ENCODE data around the gene POLR2A. TPM values are rescaled to one million over a fixed set of nuclear protein-coding genes. Genes with fewer than 3 reads are reported as not detected.
"Not testable (repeated sequence)": the region's sequence is repeated elsewhere in the genome, so short reads cannot be mapped to it uniquely, and the experiment has no call there.

Gene POLR2A
- total RNA-seq, 2 donors from 2014 or later, result 83.8 to 100.0 TPM

DNA sequence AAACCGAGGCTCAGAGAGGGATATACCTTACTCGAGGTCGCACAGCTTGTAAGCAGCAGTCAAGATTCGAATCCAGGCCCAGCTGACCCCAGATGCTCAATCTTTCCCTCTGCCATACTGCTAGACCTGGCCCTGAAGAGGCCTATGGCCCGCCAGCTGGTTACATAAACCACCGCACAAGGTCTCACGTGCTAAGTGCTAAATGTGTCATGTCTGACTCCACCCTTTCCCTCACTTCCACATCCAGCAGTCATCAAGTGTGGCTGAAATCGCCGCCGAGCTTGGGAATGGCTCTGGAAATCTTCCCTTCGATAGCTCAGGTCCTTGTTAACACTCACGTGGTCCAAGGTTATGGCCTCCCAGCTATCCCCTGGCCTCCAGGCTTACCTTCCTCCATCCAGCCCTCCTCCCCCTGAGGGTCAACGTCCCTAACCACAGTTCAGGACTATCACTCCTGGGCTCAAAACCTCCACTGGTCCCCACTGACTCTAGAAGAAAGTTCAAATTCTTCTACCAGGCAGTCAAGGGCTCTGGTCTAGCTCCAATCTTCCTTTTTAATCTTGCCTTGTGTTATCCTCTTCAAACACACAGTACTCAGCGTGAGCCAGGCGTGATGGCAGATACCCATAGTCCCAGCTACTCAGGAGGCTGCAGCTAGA, 8.3 kb upstream of the POLR2A start:
- peak in 1 of 2 donors; percentile 49 for DNase-seq
- ATAC-seq, result no peak
- intact Hi-C loops (cut with DNase I, micrococcal nuclease), result no loop called here

DNA sequence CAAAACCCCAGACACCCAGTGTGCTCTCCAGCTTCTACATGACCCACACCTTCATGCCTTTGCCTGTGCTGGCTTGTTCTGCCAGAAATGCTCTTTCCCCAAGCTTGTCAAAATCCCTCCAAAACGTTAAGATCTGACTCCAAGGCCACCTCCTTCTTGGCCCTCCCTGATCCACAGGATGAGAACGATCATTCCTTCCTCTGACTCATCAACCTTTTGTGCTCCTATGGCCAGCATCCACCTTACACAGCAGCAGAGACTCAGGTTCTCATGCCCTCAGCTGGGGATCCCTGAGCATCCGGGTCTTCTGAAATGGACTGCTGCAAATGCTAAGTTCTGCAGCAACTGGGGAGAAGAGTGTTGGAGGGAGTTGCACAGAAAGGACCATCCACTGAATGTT, 7.7 kb upstream of the POLR2A start:
- ATAC-seq (no peak), DNase-seq (no peak)
- intact Hi-C loops (cut with DNase I, micrococcal nuclease), result no loop called here

DNA sequence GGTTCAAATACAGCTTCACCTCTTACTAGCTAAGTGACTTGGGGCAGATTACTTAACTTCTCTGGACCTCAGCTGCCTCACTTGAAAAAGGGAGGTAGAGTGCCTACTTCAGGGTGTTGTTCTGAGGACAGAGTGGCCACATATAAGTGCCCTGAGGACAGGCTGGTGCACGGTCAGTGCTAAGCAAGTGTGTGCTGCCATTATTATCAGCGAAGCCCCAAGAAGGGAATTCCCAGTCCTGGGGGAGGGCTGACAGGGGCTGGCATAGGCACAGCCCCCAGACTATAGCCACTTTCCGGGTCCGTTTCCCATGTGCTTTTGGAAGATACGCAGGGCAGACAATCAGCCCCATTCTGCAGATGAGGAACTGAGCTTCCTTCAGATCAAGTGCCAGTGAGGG, 7.2 kb upstream of the POLR2A start:
- no peak for DNase-seq
- intact Hi-C loops (cut with DNase I, micrococcal nuclease), result no loop called here
- no peak for ATAC-seq

DNA sequence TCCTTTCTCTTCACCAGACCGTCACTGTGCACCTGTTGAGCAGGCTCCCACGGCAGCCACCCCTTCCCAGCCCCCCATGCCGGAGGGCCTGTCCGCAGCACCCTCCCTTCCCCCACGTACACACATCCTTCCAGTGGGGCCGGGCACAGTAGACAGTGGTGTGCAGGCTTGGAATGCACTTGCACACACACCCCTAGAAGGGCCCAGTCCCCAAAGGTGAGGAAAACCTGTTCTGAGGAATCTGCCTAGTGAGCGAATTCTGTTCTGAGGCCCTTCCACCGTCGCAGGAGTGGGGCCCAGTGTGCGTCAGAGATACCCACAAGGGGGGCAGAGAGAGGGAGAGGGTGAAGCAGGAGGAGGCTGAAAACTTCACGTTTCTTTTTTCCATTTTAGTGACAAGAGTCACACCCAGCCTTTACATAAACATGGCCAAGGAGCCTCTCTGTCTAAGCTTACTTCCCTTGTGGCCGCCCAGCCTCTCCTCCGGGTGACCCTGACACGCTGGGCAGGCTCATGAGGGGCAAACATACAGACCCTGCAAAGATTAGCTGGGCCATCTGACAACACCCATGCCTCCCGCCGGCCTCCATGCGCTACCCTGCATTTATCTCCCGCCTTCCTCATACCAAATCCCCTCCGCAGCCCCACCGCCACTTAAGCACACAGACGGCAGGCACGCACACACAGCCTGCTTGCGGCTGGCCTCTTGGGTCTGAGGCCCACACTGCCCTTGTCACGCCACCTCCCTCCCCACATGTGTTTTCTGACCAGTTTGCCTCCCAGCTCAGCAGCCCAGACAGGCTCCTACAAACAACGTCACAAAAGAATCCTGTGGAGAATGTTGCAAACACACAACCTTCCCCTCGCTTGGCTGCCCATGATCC, 6.5 kb upstream of the POLR2A start:
- intact Hi-C loops (cut with DNase I, micrococcal nuclease), result no loop called here

DNA sequence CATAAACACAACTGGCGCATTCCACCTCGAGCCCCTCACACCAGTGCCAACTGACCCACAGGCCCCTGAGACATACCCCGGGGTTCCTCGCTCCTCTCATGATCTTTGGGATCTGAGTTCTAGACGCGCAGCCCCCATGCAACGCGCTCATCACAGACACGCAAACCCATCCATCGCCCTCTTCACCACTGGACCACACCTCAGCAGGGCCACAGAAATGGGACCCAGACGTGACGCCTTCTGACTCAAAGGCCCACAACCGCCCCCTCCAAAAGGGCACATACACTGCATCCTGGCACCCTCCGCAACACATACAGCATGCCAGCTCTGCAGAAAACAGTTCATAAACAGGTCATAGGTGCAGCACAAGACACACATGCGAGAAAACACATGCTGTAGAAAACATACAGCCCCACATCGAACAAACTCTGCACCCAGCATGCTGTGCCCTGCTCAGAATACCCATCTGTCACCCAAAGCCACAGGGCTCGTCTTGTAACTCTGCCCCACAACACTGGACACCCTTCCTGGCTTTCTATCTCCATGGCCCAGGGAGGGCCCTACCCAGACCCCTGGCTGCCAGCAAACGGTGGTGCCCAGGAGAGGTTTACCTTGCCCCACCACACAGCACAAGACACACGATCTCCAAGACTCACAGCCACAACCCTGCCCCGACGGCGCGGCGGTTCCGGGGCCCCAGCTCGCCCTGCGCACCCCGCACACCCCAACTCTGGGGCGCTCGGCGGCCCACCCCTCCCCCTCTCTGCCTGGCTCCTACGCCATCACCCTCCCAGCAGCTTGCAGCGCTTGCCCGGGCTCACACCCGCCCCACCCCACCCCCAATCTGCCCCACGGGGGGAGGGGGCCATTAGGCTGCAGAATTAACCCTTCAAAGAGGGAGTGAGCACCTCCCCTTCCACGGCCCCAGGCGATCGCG, 5.6 kb upstream of the POLR2A start:
- intact Hi-C loops (cut with DNase I, micrococcal nuclease), result no loop called here
- peak; percentile 62 to 72 for DNase-seq

More for the DNA sequence above, 6.5 kb upstream of the POLR2A start:
- DNase-seq (peak; percentile 41 to 47), ATAC-seq (no peak)

DNA sequence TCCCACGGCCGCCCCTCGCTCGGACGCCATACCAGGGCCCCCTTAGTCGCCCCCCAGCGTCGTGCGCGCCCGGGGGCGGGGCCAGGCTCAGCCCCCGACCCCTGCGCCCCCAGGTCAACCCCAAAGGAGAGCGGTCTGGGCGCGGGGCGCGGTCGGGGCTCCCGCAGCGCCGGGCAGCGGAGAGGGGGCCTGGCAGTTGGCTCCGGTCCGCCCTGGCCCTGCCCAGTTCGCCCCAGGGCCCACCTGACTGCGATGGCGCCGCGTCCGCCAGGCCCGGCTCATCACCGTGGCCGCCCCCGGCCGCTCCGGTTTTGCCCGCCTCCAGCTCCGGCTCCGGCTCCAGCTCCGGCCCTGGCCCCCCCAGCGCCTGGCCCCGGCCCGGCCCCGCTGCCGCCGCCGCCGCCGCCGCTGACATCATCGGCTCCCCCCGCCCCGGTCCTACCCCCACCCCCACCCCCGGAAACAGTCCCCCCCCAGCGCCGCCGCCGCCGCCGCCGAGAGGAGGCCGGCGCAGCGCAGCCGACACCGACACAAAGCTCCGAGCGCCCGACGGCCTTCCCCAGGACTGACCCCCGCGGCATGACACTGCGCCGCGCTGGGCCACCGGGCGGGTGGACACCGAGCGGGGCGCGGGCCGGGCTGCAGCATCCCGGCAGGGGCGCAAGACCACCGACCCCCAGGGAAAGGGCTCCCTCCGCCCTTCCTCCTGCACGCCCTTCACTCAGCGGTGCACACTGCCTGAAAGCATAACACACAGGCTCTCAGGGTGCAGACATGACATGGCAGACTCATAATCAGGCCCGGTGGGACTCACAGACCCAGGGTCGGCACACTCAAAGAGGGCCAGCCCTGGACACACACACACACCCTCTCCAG, 4.7 kb upstream of the POLR2A start, which contains the start of gene ZBTB4:
Gene ZBTB4, minus strand, starts transcription at position 419 of the 876 bp plus-strand sequence. CDS start 12,830 bp downstream, outside the sequence.
- intact Hi-C loops (cut with DNase I, micrococcal nuclease), result no loop called here
- DNase-seq (peak; percentile 49 to 73), ATAC-seq (peak; percentile 16)

More for the DNA sequence above, 5.6 kb upstream of the POLR2A start:
- ATAC-seq, result peak; percentile 24

DNA sequence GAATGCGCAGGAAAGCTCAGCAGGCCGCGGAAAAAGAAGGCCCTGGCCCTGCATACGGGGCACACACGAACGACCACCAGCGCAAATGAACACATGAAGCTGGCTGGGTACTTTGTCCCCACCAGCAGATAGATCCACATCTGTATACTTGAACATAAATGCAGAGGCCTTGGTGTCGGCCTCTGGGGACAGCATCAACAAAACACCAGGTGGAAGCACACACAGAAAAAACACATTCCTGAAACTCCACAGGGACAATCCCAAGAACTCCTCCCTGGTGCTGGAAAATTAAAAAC, 4.1 kb upstream of the POLR2A start:
- intact Hi-C loops (cut with DNase I, micrococcal nuclease), result no loop called here
- DNase-seq, result no peak
- ATAC-seq, result no peak

DNA sequence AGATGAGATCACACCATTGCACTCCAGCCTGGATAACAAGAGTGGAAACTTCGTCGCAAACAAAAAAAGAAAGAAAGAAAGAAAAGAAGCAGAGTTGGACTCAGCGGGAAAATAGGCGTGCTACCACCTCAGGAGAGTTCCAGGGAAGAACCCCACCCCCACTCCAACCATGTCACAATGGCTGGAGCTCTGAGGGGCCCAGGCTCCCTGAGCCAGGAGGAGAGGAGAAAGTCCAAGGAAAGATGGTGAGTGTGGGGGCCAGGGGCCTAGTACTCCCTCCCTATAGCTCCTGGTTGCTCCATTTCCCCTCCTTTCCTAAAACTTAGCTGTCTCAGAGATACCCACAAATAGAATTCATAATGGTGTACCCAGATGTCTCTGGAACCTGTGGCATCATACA, 2.9 kb upstream of the POLR2A start, which contains the start of gene SLC35G6:
Gene SLC35G6, plus strand, starts transcription at position 172 of the 400 bp plus-strand sequence. Its CDS starts 71 bp downstream, at position 243.
- DNase-seq; intact Hi-C loops (cut with DNase I, micrococcal nuclease); ATAC-seq: not testable (repeated sequence)

DNA sequence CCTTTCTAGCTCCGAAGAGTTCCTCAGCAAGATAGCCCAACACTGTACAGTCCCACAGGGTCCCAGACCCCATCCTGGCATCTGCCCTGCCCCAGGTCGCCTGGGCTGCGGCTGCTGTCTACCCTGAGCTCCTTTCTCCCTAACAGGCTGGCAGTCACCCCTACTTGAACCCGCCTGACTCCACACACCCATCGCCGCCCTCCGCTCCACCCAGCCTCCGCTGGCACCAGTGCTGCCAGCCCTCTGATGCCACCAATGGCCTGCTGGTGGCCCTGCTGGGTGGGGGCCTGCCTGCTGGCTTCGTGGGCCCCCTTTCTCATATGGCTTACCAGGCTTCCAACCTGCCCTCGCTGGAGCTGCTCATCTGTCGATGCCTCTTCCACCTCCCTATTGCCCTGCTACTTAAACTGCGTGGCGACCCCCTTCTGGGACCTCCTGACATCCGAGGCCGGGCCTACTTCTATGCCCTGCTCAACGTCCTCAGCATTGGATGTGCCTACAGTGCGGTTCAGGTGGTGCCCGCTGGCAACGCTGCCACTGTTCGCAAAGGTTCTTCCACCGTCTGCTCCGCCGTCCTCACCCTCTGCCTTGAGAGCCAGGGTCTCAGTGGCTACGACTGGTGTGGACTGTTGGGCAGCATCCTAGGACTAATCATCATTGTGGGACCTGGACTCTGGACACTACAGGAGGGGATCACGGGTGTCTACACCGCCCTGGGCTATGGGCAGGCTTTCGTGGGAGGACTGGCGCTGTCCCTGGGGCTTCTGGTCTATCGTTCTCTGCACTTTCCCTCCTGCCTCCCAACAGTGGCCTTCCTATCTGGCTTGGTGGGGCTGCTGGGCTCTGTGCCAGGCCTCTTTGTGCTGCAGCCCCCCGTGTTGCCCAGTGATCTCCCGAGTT, 2.1 kb upstream of the POLR2A start:
- DNase-seq; intact Hi-C loops (cut with DNase I, micrococcal nuclease); ATAC-seq: not testable (repeated sequence)

DNA sequence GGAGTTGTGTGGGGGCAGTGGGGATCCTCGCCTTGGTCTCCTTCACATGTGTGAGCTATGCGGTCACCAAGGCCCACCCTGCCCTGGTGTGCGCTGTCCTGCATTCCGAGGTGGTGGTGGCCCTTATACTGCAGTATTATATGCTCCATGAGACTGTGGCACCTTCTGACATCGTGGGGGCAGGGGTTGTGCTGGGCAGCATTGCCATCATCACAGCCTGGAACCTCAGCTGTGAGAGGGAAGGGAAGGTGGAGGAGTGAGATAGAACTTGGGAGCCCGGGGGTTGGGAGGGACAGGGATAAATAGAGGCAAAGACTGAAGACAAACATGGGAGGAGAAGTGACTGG, 1.5 kb upstream of the POLR2A start:
- peak in 1 of 2 donors; percentile 24 for DNase-seq
- intact Hi-C loops (cut with DNase I, micrococcal nuclease); ATAC-seq: not testable (repeated sequence)

DNA sequence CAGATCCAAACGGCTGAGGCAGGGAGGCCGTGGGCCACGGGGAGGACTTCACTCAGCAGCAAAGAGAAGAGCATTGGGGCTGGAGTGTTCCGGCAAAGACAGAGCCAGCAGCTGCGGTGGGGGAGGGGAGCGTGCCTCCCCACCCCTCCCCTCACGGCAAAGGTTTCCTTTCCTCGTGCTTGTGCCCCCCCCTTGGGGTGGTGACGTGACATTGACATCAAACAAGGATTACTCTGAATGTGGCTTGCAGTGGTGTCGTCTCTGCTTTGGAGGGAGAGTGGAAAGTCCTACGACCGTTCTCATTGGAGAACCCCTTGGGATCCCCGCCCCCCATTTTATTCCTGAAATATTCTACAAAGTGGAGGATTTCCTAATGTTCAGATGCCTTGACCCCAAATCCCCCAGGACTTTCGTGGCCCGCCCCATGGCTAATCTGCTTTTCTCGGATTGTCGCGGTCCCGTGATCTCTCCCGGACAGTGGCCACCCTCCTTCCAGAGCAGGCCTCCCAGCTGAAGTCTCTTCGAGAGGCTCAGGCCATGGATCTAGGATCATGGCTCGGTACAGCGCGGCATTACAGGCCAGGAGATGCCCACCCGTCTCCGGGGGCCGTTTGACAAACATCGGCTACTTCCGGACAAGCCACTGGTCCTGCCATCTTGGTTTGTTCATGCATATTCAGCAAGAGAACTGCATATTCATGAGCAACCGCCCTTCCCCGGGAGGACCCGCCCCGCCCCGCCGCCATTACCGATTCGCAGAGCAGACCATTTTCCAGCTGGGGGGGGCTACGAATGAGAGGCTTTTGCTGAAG, 705 bp upstream of the POLR2A start:
- DNase-seq, result peak; percentile 95 to 97
- intact Hi-C loops (cut with DNase I, micrococcal nuclease), result no loop called here
- peak; percentile 68 for ATAC-seq

DNA sequence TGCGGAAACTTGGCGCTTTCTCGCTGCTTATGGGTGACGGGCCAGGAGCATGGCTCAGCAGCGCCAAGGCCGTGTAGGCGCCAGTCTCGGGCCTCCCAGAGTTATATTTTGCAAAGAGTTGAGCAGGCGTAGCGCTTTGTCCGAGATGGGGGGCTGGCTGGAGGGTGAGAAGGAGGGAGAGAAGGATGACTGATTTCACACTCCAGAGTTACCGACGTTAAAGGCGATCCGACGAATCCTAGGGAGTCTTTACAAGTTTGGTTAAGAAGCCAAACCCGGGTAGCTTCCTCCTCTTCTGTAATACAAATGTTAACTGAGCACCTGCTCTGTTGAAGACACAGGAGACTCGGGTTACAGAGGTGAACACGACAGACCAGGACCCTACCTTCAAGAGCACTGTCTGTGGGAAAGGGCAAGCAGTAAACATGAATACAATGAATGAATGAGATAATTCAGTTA, 782 bp downstream of the POLR2A start:
- intact Hi-C loops (cut with DNase I, micrococcal nuclease), result no loop called here
- ATAC-seq, result no peak
- no peak for DNase-seq

DNA sequence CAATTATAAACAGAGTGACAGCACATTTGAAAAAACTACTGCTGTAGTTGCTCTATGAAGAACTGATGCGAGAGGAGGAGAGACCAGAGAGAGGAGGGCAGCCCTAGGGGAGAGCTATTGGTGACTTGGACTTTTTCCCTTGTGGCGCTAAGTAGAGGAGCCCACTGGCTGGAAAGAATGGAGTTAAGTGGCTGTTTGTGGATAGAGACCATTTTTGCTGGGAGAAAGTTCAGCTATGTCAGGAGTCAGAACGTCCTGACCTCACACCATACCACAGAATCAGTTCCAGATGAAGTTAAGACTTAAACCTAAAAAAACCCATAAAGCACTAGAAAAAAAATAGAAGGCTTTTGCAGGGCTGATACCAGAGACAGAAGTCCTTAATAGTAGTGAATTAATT, 2.0 kb downstream of the POLR2A start:
- ATAC-seq, result no peak
- DNase-seq, result no peak
- intact Hi-C loops (cut with DNase I, micrococcal nuclease), result no loop called here

DNA sequence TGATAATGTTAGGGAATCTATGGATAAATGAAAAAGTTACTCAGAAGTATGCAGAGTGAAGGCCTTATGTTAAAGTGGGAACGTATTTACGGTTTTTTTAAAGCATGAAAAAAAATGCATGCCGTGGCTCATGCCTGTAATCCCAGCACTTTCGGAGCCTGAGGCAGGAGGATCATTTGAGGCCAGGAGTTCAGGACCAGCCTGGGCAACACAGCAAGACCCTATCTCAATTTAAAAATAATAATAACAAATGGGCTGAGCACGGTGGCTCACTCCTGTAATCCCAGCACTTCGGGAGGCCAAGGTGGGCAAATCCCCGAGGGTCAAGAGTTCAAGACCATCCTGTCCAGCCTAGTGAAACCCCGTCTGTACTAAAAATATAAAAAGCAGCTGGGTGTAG, 6.0 kb downstream of the POLR2A start:
- ATAC-seq (no peak), DNase-seq (no peak)
- intact Hi-C loops (cut with DNase I, micrococcal nuclease), result no loop called here

DNA sequence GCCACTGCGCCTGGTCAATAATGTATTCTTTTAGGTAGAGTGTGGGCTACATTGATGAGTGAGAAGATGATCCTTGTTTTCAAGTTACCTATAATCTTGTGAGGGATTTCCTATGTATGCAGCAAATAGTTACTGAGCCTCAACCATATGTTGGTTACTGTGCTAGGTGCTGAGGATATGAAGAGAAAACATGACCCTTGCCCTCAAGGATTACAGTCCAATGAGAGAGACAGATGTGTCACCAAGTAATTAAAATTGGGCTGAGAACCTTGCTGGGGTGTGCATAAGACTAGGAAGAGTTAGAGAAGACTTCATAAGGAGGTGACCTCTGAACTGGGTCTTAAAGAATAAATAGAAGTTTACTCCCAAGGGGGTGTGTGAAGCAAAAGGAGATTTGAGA, 7.4 kb downstream of the POLR2A start:
- intact Hi-C loops (cut with DNase I, micrococcal nuclease), result no loop called here
- ATAC-seq, result peak; percentile 93
- DNase-seq, result no peak

DNA sequence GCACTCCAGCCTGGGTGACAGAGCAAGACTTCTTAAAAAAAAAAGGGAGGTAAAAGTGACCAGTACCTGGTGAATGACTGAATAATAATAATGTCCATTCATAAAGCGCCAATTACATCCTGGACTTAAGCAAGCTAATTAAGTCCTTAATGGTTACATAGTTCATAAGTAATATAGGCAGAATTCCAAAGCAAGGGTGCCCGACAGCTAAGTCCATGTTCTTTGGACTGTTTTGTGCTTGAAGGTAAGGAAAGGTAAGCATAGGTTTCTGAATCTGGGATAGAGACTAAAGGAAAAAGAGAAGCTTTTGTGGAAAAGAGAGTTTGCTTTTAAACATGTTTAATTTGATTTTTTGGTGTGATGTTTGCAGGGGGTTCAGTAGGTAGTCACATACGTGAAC, 9.8 kb downstream of the POLR2A start:
- intact Hi-C loops (cut with DNase I, micrococcal nuclease), result no loop called here
- ATAC-seq (no peak), DNase-seq (no peak)

Measured in left colon (tissue), 2 donors.